Measurements from ENCODE around the gene C10orf105. TPM values are rescaled to one million over a fixed set of nuclear protein-coding genes. Genes with fewer than 3 reads are reported as not detected.

C10orf105 gene
- total and polyA plus RNA-seq, 2 of the 13 experiments (the other 11 are each of a cell fraction or from before 2014, with no cell fraction given) = not detected

- no peak for ATAC-seq
- H3K27ac ChIP-seq (ENCODE audit: extremely low read length, insufficient read depth, low read length) = no peak overlapping the region
- H3K9me3 ChIP-seq (ENCODE audit: low read length) = no peaks in the 10 kb centered on the region
- peaks cover 63% of the 10 kb centered on the region for H3K4me1 ChIP-seq (ENCODE audit: insufficient read depth, low read length)
- no peak overlapping the region for H3K4me2 ChIP-seq (ENCODE audit: low read depth, low read length)
- WGBS (ENCODE audit: low lambda C conversion rate) = 24% methylated on average over 11 of the region's 12 CpGs
- no peak for TF ChIP-seq NFRKB (IDR thresholded peaks at IDR 0.05)
- no peak for TF ChIP-seq MEF2D (CRISPR knock-in tag; IDR thresholded peaks at IDR 0.05)
- TF ChIP-seq ZNF549 (CRISPR knock-in tag; IDR thresholded peaks at IDR 0.05) = no peak
- no peak for TF ChIP-seq EZH2 (conservative IDR thresholded peaks at IDR 0.05; ENCODE audit: low read depth, low read length)
- no peak for TF ChIP-seq NR0B2 (CRISPR knock-in tag; IDR thresholded peaks at IDR 0.05)
- TF ChIP-seq SUZ12 (IDR thresholded peaks at IDR 0.05; ENCODE audit: low read depth, low read length) = no peak
- TF ChIP-seq ZNF567 (CRISPR knock-in tag; IDR thresholded peaks at IDR 0.05; ENCODE audit: borderline replicate concordance) = no peak
- intact Hi-C loops (cut with micrococcal nuclease; ENCODE audit: unreplicated experiment) = no loop called here
- H3K9ac ChIP-seq (ENCODE audit: insufficient read depth, low read depth, low read length) = no peak overlapping the region
- H3K36me3 ChIP-seq (replicated peaks in 1 of 2; ENCODE audit: control insufficient read depth in 1 of 2, insufficient read depth in 2 of 2, low read length in 2 of 2) = no peaks in the 10 kb centered on the region
- in situ Hi-C loops (cut with HindIII; ENCODE audit: extremely low pct_ligation_motif_present, low pct_unique_long_range_greater_than_20kb) = no loop called here
- BruUV-seq (replicated peaks) = no TSS peak
- ChIA-PET CTCF (ENCODE audit: low intra/inter-chr PET ratio, low total read pairs) (no interaction called here), POLR2A (no interaction called here)
- H4K20me1 ChIP-seq (ENCODE audit: insufficient read depth, low read length) = no peaks in the 10 kb centered on the region
- H3K4me3 ChIP-seq (replicated peaks in 1 of 3; ENCODE audit: insufficient read depth in 1 of 3, low read depth in 2 of 3, low read length in 3 of 3) = no peak overlapping the region
- no peak overlapping the region for H2AFZ ChIP-seq (ENCODE audit: low read length)
- no peak for FAIRE-seq
- H3K27me3 ChIP-seq (ENCODE audit: control insufficient read depth in 1 of 2, insufficient read depth in 2 of 2, low read length in 2 of 2) = peaks cover 3 to 33% of the 10 kb centered on the region in 2 experiments; a peak in 3 of 5 replicates
- no peaks in the 10 kb centered on the region for H3K79me2 ChIP-seq (ENCODE audit: insufficient read depth, low read length)
- DNase-seq (ENCODE audit: low spot score) = no peak
Observed at GRCh38 chr10:71756311-71757191, 37.0 kb upstream of the C10orf105 start.
